ENCODE data around the gene STRN4. TPM values are rescaled to one million over a fixed set of nuclear protein-coding genes. Genes with fewer than 3 reads are reported as not detected.

Gene STRN4
- total RNA-seq, 1 donor from 2014 or later = 138 TPM

GRCh38 chr19:46742926-46743480 lies 3.2 kb downstream of the STRN4 start:
- Mint-ChIP-seq H3K27me3 (ENCODE audit: low read depth) (no peaks in the 10 kb centered on the region), H3K27ac (ENCODE audit: unreplicated experiment) (no peak overlapping the region), H3K36me3 (ENCODE audit: low read depth) (no peaks in the 10 kb centered on the region), H3K9me3 (no peaks in the 10 kb centered on the region), H3K4me3 (peak overlapping the region; percentile 64), H3K4me1 (peaks cover 42% of the 10 kb centered on the region)
- TF ChIP-seq CTCF (conservative IDR thresholded peaks at IDR 0.05) = no peak
- no peak for DNase-seq (ENCODE audit: low read depth, low spot score)

- Mint-ChIP-seq H3K27ac (ENCODE audit: unreplicated experiment) (no peak overlapping the region), H3K27me3 (ENCODE audit: low read depth) (no peaks in the 10 kb centered on the region), H3K9me3 (no peaks in the 10 kb centered on the region), H3K4me1 (peaks cover 36% of the 10 kb centered on the region), H3K36me3 (ENCODE audit: low read depth) (no peaks in the 10 kb centered on the region), H3K4me3 (peak overlapping the region; percentile 68)
- no peak for TF ChIP-seq CTCF (conservative IDR thresholded peaks at IDR 0.05)
- DNase-seq (ENCODE audit: low read depth, low spot score) = no peak
Observed at GRCh38 chr19:46741447-46741846, 4.8 kb downstream of the STRN4 start.

- no peak for DNase-seq (ENCODE audit: low read depth, low spot score)
- Mint-ChIP-seq H3K4me3 (no peak overlapping the region), H3K27me3 (ENCODE audit: low read depth) (no peaks in the 10 kb centered on the region), H3K4me1 (peaks cover 25% of the 10 kb centered on the region), H3K36me3 (ENCODE audit: low read depth) (no peaks in the 10 kb centered on the region), H3K9me3 (no peaks in the 10 kb centered on the region), H3K27ac (ENCODE audit: unreplicated experiment) (no peak overlapping the region)
- TF ChIP-seq CTCF (conservative IDR thresholded peaks at IDR 0.05) = no peak
Observed at GRCh38 chr19:46739290-46739771, 6.9 kb downstream of the STRN4 start.

- H3K4me3 Mint-ChIP-seq = peak overlapping the region; percentile 44
- no peaks in the 10 kb centered on the region for H3K27me3 Mint-ChIP-seq (ENCODE audit: low read depth)
- DNase-seq (ENCODE audit: low read depth, low spot score) = no peak
- H3K4me1 Mint-ChIP-seq = peaks cover 14% of the 10 kb centered on the region
- no peaks in the 10 kb centered on the region for H3K9me3 Mint-ChIP-seq
- H3K27ac Mint-ChIP-seq (ENCODE audit: unreplicated experiment) = peak overlapping the region; percentile 62
- TF ChIP-seq CTCF (conservative IDR thresholded peaks at IDR 0.05) = no peak
- H3K36me3 Mint-ChIP-seq (ENCODE audit: low read depth) = no peaks in the 10 kb centered on the region
Observed at GRCh38 chr19:46737761-46738171, 8.5 kb downstream of the STRN4 start.

GRCh38 chr19:46737298-46737654 lies 9.0 kb downstream of the STRN4 start:
- Mint-ChIP-seq H3K4me1 (peaks cover 12% of the 10 kb centered on the region), H3K9me3 (no peaks in the 10 kb centered on the region), H3K36me3 (ENCODE audit: low read depth) (no peaks in the 10 kb centered on the region), H3K27ac (ENCODE audit: unreplicated experiment) (no peak overlapping the region), H3K27me3 (ENCODE audit: low read depth) (no peaks in the 10 kb centered on the region), H3K4me3 (no peak overlapping the region)
- no peak for TF ChIP-seq CTCF (conservative IDR thresholded peaks at IDR 0.05)
- DNase-seq (ENCODE audit: low read depth, low spot score) = no peak
